ENCODE results near the gene KLHL35.

DNA sequence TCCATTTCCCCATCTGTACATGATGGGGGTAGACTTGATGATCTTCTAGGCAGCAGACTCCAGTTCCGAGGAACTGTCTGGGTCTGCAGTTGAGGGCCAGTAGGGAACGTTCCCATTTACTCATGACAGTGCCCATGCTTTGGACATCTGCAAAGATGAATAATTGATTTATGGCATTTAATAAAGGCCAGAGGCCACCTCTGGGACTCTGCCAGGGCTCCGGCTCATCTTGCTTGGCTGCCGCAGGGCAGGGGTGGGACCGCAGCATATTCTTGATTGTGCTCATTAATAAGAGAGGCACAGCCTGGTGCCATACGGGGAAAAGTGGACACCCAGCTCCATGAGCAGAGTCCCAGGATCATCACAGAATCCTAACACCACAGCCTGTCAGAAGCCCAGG is 28.1 kb upstream of the KLHL35 start:
- TF ChIP-seq POLR2A (IDR thresholded peaks at IDR 0.05): no peak
- TF ChIP-seq, protein P1, sequence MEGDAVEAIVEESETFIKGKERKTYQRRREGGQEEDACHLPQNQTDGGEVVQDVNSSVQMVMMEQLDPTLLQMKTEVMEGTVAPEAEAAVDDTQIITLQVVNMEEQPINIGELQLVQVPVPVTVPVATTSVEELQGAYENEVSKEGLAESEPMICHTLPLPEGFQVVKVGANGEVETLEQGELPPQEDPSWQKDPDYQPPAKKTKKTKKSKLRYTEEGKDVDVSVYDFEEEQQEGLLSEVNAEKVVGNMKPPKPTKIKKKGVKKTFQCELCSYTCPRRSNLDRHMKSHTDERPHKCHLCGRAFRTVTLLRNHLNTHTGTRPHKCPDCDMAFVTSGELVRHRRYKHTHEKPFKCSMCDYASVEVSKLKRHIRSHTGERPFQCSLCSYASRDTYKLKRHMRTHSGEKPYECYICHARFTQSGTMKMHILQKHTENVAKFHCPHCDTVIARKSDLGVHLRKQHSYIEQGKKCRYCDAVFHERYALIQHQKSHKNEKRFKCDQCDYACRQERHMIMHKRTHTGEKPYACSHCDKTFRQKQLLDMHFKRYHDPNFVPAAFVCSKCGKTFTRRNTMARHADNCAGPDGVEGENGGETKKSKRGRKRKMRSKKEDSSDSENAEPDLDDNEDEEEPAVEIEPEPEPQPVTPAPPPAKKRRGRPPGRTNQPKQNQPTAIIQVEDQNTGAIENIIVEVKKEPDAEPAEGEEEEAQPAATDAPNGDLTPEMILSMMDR (IDR thresholded peaks at IDR 0.05): no peak
